ENCODE results near the gene SLC17A5.

GRCh38 chr6:73642530-73642929, 11.3 kb downstream of the SLC17A5 start:
- no peak for TF ChIP-seq CTCF (IDR thresholded peaks at IDR 0.05)
- TF ChIP-seq EZH2 (IDR thresholded peaks at IDR 0.05; ENCODE audit: borderline replicate concordance, insufficient read depth, low read depth, low read length, poor library complexity, severe bottlenecking) = no peak
